ENCODE results near the gene RCE1. TPM values are rescaled to one million over a fixed set of nuclear protein-coding genes. Genes with fewer than 3 reads are reported as not detected.

RCE1 gene
- total and polyA plus RNA-seq, 2 donors (not counting 1 experiment from before 2014, with no cell fraction given): 7.0 to 14.4 TPM

DNA sequence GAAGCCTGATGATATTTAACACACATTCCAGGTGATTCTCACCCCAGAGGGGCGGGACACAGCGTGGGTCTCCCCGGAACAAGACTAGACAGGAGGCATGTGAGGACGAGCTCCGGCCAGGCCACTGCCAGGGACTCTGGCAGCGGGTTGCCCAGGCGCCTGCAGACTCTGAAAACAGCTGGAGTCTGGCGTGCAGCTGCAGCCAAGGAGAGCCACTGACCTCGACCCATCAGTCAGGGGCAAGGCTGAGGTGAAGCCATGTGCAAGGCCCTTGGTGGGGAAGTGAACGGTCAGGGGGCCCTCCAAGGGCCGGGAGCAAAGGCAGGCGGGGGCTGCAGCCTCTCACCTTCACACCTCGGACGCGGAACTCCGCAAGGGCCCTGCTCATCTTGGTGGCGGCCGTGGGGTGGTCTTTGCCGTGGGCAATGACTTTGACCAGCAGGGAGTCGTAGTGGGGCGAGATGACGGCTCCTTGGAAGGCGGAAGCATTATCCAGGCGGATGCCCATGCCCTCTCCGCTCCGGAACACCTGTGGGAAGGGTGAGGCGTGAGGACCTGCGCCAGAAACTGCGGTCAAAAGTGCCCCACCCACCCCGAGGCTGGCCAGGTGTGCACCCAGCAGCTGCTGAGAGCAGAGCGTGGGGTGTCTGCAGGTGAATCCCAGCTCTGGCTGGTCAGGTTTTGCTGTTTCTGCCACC is 20.3 kb downstream of the RCE1 start:
- Histone ChIP-seq H4K20me1 (ENCODE audit: control insufficient read depth, extremely low read depth, insufficient read depth, low read length) (no peaks in the 10 kb centered on the region), H3K36me3 (ENCODE audit: control insufficient read depth, insufficient read depth, low read length) (peaks cover 11% of the 10 kb centered on the region), H2AFZ (ENCODE audit: low read length) (no peak overlapping the region), H3K4me2 (ENCODE audit: extremely low read depth, insufficient read depth, low read length) (no peak overlapping the region), H3K27ac (ENCODE audit: insufficient read depth, low read length) (no peak overlapping the region), H3K9ac (ENCODE audit: insufficient read depth, low read length) (no peak overlapping the region), H3K9me3 (ENCODE audit: control insufficient read depth, insufficient read depth, low read depth, low read length) (no peaks in the 10 kb centered on the region), H3K27me3 (ENCODE audit: control insufficient read depth, insufficient read depth, low read length) (no peaks in the 10 kb centered on the region), H3K4me3 (replicated peaks in 1 of 4; ENCODE audit: control extremely low read depth in 1 of 4, insufficient read depth in 1 of 4, low read depth in 3 of 4, low read length in 4 of 4) (no peak overlapping the region), H3K4me1 (ENCODE audit: control insufficient read depth, extremely low read depth, insufficient read depth, low read length) (no peaks in the 10 kb centered on the region), H3K79me2 (ENCODE audit: control insufficient read depth, insufficient read depth, low read length) (no peaks in the 10 kb centered on the region)
- no peak for TF ChIP-seq EZH2 (IDR thresholded peaks at IDR 0.05; ENCODE audit: low read length, missing control alignments)
- no peak for DNase-seq (ENCODE audit: low read depth in 2 of 2)

DNA sequence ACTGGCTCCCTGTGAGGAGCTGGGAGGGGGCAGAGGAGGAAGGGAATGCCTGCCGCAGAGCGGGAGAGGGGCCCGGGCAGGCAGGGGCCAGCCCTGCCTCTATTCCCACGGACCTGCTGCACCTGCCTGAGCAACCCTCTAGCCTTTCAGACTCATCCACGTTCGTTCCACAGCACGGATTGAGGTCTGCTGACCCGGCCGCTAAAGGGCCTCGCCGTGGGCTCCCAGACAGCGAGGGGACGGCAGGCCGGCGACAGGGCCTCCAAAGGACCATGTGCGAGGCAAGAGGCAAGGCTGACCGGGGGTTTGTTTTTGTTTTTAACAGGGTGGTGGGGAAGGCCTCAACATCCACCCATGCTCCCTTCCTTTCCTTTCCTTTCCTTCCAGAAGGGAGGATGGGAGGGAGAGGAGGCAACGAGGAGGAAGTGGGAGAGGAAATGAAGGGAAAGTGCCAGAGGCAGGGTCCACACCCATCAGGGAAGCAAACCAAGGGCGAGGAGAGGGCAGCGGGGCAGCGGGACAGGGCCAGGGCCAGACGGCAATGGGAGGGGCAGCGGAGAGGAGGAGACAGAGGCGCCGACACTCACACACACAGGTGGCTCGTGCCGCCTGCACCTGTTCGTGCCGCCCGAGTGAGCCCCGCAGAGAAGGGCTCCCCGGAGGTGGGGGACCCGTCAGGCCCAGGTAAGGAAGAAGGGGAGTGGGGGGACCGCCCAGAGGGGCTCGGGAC is 21.1 kb downstream of the RCE1 start:
- H3K27me3 ChIP-seq (ENCODE audit: control insufficient read depth, insufficient read depth, low read length): no peaks in the 10 kb centered on the region
- H3K4me3 ChIP-seq (replicated peaks in 1 of 4; ENCODE audit: control extremely low read depth in 1 of 4, insufficient read depth in 1 of 4, low read depth in 3 of 4, low read length in 4 of 4): no peak overlapping the region
- no peak overlapping the region for H2AFZ ChIP-seq (ENCODE audit: low read length)
- TF ChIP-seq, protein P1, sequence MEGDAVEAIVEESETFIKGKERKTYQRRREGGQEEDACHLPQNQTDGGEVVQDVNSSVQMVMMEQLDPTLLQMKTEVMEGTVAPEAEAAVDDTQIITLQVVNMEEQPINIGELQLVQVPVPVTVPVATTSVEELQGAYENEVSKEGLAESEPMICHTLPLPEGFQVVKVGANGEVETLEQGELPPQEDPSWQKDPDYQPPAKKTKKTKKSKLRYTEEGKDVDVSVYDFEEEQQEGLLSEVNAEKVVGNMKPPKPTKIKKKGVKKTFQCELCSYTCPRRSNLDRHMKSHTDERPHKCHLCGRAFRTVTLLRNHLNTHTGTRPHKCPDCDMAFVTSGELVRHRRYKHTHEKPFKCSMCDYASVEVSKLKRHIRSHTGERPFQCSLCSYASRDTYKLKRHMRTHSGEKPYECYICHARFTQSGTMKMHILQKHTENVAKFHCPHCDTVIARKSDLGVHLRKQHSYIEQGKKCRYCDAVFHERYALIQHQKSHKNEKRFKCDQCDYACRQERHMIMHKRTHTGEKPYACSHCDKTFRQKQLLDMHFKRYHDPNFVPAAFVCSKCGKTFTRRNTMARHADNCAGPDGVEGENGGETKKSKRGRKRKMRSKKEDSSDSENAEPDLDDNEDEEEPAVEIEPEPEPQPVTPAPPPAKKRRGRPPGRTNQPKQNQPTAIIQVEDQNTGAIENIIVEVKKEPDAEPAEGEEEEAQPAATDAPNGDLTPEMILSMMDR (conservative IDR thresholded peaks at IDR 0.05 in 1 of 2, IDR thresholded peaks at IDR 0.05 in 1 of 2; ENCODE audit: low read depth in 1 of 2, low read length in 2 of 2): no peak
- TF ChIP-seq EZH2 (IDR thresholded peaks at IDR 0.05; ENCODE audit: low read length, missing control alignments): no peak
- H4K20me1 ChIP-seq (ENCODE audit: control insufficient read depth, extremely low read depth, insufficient read depth, low read length): no peaks in the 10 kb centered on the region
- H3K4me1 ChIP-seq (ENCODE audit: control insufficient read depth, extremely low read depth, insufficient read depth, low read length): no peaks in the 10 kb centered on the region
- no peak overlapping the region for H3K9ac ChIP-seq (ENCODE audit: insufficient read depth, low read length)
- H3K79me2 ChIP-seq (ENCODE audit: control insufficient read depth, insufficient read depth, low read length): no peaks in the 10 kb centered on the region
- H3K9me3 ChIP-seq (ENCODE audit: control insufficient read depth, insufficient read depth, low read depth, low read length): no peaks in the 10 kb centered on the region
- H3K27ac ChIP-seq (ENCODE audit: insufficient read depth, low read length): no peak overlapping the region
- DNase-seq (ENCODE audit: low read depth in 2 of 2): no peak
- H3K36me3 ChIP-seq (ENCODE audit: control insufficient read depth, insufficient read depth, low read length): peaks cover 5% of the 10 kb centered on the region
- H3K4me2 ChIP-seq (ENCODE audit: extremely low read depth, insufficient read depth, low read length): no peak overlapping the region

DNA sequence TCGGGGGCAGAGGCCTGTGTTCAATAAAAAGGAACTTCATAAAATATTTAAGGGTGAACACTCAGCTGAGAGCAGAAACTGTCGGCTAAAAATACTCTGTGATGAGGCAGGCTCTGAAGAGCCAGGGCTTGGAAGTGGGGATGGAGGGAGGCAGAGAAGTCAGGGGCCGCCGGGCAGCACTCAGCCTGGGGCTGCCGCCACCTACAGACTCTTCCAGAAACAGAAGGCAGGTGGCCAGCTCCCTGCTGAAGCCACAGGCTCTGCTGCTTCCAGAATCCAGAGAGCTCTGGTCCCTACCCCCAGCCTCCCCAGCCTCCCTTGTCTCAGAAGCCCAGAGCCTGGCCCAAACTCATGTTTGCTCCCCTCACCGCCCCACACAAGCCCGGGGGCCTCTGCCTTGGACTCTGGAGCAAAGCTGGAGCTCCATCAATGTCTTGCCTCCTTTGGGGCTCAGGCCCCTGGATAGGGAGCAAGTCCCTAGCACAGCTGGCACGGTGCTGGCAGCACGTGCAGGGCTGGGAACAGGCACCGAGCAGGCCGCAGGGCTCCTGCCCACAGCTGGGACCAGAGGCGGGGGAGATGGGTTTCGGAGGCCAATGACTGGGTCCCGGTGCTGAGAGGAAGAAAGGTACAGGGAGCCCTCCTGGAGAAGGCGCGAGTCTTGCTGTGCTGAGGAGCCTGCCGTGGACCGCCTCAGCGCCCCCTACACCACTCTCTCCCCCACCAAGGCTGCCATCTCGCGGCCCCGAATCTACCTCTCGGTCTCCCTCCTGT is 21.9 kb downstream of the RCE1 start:
- H3K4me2 ChIP-seq (ENCODE audit: extremely low read depth, insufficient read depth, low read length): no peak overlapping the region
- no peak overlapping the region for H3K9ac ChIP-seq (ENCODE audit: insufficient read depth, low read length)
- no peak overlapping the region for H3K4me3 ChIP-seq (replicated peaks in 1 of 4; ENCODE audit: control extremely low read depth in 1 of 4, insufficient read depth in 1 of 4, low read depth in 3 of 4, low read length in 4 of 4)
- H3K9me3 ChIP-seq (ENCODE audit: control insufficient read depth, insufficient read depth, low read depth, low read length): no peaks in the 10 kb centered on the region
- peaks cover 5% of the 10 kb centered on the region for H3K36me3 ChIP-seq (ENCODE audit: control insufficient read depth, insufficient read depth, low read length)
- H2AFZ ChIP-seq (ENCODE audit: low read length): no peak overlapping the region
- no peaks in the 10 kb centered on the region for H3K27me3 ChIP-seq (ENCODE audit: control insufficient read depth, insufficient read depth, low read length)
- DNase-seq (ENCODE audit: low read depth in 2 of 2): no peak
- no peaks in the 10 kb centered on the region for H3K4me1 ChIP-seq (ENCODE audit: control insufficient read depth, extremely low read depth, insufficient read depth, low read length)
- H4K20me1 ChIP-seq (ENCODE audit: control insufficient read depth, extremely low read depth, insufficient read depth, low read length): no peaks in the 10 kb centered on the region
- no peak overlapping the region for H3K27ac ChIP-seq (ENCODE audit: insufficient read depth, low read length)
- no peaks in the 10 kb centered on the region for H3K79me2 ChIP-seq (ENCODE audit: control insufficient read depth, insufficient read depth, low read length)
- no peak for TF ChIP-seq EZH2 (IDR thresholded peaks at IDR 0.05; ENCODE audit: low read length, missing control alignments)
- TF ChIP-seq, protein P1 (conservative IDR thresholded peaks at IDR 0.05 in 1 of 2, IDR thresholded peaks at IDR 0.05 in 1 of 2; ENCODE audit: low read depth in 1 of 2, low read length in 2 of 2): no peak

Measured in fibroblast of lung (primary cell).